ENCODE data around the gene CCNI2. TPM values are rescaled to one million over a fixed set of nuclear protein-coding genes. Genes with fewer than 3 reads are reported as not detected.

CCNI2 gene
- total RNA-seq, 1 experiment from 2014 or later = 0.49 TPM

DNA sequence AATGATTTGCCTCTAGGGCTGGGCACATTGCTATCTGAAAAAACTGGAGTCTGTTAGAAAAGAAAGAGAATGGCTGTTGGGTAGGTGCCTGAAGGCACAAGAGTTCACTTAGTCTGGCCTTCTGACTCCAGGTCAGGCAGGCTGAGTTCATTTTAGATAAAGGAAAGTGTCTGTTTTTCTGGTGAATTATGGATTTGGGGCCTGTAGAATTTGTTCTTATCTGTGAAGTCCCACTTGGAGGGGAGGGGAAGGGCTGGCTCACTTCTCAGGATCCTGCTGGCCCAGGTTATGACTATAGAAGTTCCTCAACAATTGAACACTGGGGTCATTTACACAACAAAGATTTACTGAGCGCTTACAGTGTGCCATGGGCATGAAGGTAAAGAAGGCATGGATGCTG, 41.3 kb downstream of the CCNI2 start:
- in situ Hi-C loops (cut with HindIII; ENCODE audit: low pct_unique_long_range_greater_than_20kb, low sequenced_read_pairs) = no loop called here
- ATAC-seq (no peak), DNase-seq (ENCODE audit: low read depth, low spot score) (no peak)
- no peaks in the 10 kb centered on the region; the same call in 1 of the 2 replicates for H3K27me3 ChIP-seq (ENCODE audit: control insufficient read depth, insufficient read depth, low read length)
- no peaks in the 10 kb centered on the region for H3K9me3 ChIP-seq (ENCODE audit: control insufficient read depth, insufficient read depth, low read depth, low read length)
- no peaks in the 10 kb centered on the region for H3K4me1 ChIP-seq (ENCODE audit: control insufficient read depth, insufficient read depth, low read length)
- ChIA-PET POLR2A (no interaction called here), CTCF (no interaction called here)
- TF ChIP-seq, protein P1, sequence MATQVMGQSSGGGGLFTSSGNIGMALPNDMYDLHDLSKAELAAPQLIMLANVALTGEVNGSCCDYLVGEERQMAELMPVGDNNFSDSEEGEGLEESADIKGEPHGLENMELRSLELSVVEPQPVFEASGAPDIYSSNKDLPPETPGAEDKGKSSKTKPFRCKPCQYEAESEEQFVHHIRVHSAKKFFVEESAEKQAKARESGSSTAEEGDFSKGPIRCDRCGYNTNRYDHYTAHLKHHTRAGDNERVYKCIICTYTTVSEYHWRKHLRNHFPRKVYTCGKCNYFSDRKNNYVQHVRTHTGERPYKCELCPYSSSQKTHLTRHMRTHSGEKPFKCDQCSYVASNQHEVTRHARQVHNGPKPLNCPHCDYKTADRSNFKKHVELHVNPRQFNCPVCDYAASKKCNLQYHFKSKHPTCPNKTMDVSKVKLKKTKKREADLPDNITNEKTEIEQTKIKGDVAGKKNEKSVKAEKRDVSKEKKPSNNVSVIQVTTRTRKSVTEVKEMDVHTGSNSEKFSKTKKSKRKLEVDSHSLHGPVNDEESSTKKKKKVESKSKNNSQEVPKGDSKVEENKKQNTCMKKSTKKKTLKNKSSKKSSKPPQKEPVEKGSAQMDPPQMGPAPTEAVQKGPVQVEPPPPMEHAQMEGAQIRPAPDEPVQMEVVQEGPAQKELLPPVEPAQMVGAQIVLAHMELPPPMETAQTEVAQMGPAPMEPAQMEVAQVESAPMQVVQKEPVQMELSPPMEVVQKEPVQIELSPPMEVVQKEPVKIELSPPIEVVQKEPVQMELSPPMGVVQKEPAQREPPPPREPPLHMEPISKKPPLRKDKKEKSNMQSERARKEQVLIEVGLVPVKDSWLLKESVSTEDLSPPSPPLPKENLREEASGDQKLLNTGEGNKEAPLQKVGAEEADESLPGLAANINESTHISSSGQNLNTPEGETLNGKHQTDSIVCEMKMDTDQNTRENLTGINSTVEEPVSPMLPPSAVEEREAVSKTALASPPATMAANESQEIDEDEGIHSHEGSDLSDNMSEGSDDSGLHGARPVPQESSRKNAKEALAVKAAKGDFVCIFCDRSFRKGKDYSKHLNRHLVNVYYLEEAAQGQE (IDR thresholded peaks at IDR 0.05; ENCODE audit: insufficient read depth in 1 of 2, low read depth in 2 of 2, low read length in 1 of 2) = no peak
- TF ChIP-seq TCF7L2 (IDR thresholded peaks at IDR 0.05; ENCODE audit: low read depth, low read length) (no peak), POLR2AphosphoS5 (IDR thresholded peaks at IDR 0.05; ENCODE audit: low read depth, low read length) (no peak), SIN3A (IDR thresholded peaks at IDR 0.05; ENCODE audit: borderline replicate concordance, insufficient read depth, low read depth, low read length) (no peak)
- TF ChIP-seq, protein P2, sequence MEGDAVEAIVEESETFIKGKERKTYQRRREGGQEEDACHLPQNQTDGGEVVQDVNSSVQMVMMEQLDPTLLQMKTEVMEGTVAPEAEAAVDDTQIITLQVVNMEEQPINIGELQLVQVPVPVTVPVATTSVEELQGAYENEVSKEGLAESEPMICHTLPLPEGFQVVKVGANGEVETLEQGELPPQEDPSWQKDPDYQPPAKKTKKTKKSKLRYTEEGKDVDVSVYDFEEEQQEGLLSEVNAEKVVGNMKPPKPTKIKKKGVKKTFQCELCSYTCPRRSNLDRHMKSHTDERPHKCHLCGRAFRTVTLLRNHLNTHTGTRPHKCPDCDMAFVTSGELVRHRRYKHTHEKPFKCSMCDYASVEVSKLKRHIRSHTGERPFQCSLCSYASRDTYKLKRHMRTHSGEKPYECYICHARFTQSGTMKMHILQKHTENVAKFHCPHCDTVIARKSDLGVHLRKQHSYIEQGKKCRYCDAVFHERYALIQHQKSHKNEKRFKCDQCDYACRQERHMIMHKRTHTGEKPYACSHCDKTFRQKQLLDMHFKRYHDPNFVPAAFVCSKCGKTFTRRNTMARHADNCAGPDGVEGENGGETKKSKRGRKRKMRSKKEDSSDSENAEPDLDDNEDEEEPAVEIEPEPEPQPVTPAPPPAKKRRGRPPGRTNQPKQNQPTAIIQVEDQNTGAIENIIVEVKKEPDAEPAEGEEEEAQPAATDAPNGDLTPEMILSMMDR (IDR thresholded peaks at IDR 0.05) = no peak
- H3K27ac ChIP-seq (ENCODE audit: low read length) = no peak overlapping the region
- no TSS peak for BruUV-seq (replicated peaks)
- H3K36me3 ChIP-seq (ENCODE audit: control insufficient read depth, insufficient read depth, low read length) = no peaks in the 10 kb centered on the region
- intact Hi-C loops (cut with micrococcal nuclease; ENCODE audit: unreplicated experiment) = no loop called here
- H3K4me3 ChIP-seq (ENCODE audit: low read depth in 2 of 2, low read length in 2 of 2) = no peak overlapping the region

DNA sequence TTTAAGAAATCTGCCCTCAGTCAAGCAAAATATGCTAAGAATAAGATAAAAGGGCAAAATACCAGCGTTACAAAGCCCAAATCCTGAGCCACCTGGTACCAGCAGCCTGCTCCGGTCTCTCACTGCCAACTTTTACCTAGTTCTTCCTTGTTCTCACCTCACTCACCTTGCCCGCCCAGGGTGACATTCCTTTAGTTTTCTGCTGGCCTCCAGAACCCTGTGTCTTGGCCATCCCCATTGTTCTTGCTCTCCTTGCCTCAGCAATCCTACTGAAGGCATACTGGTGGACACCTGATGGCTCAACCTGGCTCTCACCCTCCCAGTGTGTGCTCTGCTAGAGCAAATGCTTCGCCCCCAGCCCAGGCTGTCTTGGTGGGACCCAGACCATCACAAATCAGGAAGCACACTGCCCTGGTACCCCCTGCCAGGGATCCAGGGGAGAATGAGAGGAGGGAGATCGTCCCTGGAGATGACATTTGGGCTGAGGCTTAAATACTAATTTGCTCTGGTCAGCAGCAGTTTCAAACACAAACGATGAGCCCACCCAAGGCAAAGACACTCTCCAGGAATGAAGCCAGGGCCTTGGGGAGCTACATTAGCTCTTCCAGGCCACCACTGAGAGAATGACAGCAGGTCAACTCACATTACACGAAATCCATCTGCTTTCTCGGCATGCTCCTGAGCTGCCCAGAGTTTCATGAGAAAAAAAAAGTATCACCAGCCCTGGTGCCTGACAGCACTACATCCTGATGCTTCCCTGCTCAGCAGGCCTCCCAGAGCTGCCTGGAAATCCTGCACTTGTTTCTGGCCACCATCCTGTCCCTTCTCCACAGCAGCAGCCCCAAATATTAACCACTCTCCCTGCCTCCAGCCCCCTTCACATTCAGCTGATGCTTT, 42.0 kb downstream of the CCNI2 start:
- ATAC-seq = no peak; the same call in 1 of the 2 replicates
- no TSS peak for BruUV-seq (replicated peaks)

More for the DNA sequence above, 42.0 kb downstream of the CCNI2 start:
- Histone ChIP-seq H3K27me3 (ENCODE audit: control insufficient read depth, insufficient read depth, low read length) (no peaks in the 10 kb centered on the region; the same call in 1 of the 2 replicates), H3K4me1 (ENCODE audit: control insufficient read depth, insufficient read depth, low read length) (no peaks in the 10 kb centered on the region), H3K27ac (ENCODE audit: low read length) (no peak overlapping the region), H3K36me3 (ENCODE audit: control insufficient read depth, insufficient read depth, low read length) (no peaks in the 10 kb centered on the region), H3K4me3 (ENCODE audit: low read depth in 2 of 2, low read length in 2 of 2) (no peak overlapping the region), H3K9me3 (ENCODE audit: control insufficient read depth, insufficient read depth, low read depth, low read length) (no peaks in the 10 kb centered on the region)
- in situ Hi-C loops (cut with HindIII; ENCODE audit: low pct_unique_long_range_greater_than_20kb, low sequenced_read_pairs) = no loop called here
- CTCF ChIA-PET = interaction anchor here (0.7 kb wide), 1 partner anchor 13 kb away, joined by 3 read pairs; no protein-coding TSS in a partner anchor
- no peak for DNase-seq (ENCODE audit: low read depth, low spot score)
- TF ChIP-seq, protein P2 (IDR thresholded peaks at IDR 0.05) = no peak
- TF ChIP-seq TCF7L2 (IDR thresholded peaks at IDR 0.05; ENCODE audit: low read depth, low read length) = no peak
- no peak for TF ChIP-seq POLR2AphosphoS5 (IDR thresholded peaks at IDR 0.05; ENCODE audit: low read depth, low read length)
- intact Hi-C loops (cut with micrococcal nuclease; ENCODE audit: unreplicated experiment) = no loop called here
- POLR2A ChIA-PET = no interaction called here

Measured in Panc1 (cell line).